ENCODE measurements around the gene C11orf16. TPM values are rescaled to one million over a fixed set of nuclear protein-coding genes. Genes with fewer than 3 reads are reported as not detected.

The C11orf16 gene
- total and polyA plus RNA-seq, 12 donors = 0.21 TPM; not detected in 11

DNA sequence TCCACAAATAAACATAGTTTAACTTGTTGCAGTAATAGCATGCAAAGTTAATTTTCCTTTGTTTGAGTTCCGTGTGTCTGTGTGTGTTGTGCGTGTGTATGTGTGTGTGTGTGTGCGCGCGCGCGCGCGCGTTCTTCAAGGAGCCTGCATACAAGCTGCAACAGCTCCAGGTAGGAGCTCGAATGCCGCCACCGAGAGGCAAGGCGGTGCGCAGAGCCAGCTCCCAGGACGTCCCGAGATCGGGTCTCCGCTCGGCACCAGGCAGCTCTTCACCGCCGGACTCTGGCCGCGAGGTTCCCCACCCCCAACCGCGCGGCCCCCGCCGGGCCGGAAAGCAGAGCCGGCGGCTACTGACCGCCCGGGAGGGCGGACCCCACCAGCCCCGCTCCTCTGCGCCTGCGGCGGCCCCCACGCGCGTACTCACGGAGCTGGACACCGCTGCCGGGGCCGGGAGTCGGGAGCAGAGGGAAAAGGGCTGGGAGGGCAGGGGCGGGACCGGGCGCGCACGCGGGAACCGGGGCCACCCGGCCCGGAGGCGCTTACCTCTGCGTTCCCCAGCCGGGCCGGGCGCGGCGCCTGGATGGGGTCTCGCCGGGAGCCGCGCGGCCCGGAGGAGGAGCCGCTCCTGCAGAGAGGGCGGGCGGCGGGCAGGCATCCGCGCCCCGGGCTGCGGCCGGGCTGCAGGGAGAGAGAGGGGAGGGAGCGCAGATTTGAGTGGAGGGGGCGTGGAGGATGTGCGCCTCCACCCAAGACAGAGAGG lies 62.2 kb downstream of the C11orf16 start:
- Histone ChIP-seq H3K4me3 (peak overlapping the region; percentile 59 to 96 (median 86)), H3K9me3 (no peaks in the 10 kb centered on the region), H3K27me3 (peaks cover 0 to 38% (median 0%) of the 10 kb centered on the region in 7 donors), H3K27ac (peak overlapping the region; percentile 63 to 93 (median 86)), H3K36me3 (no peaks in the 10 kb centered on the region), H3K4me1 (peaks cover 0 to 73% (median 32%) of the 10 kb centered on the region in 9 donors)
- intact Hi-C loops (cut with DNase I) = loop anchor here in 5 of 10 donors (5.0 kb wide), 4 partner anchors 33 to 92 kb away; partner anchors contain the start of genes AKIP1 (in 3 of the 5) and TMEM9B (in 1 of the 5)
- peak; percentile 80 to 90 (median 82) for ATAC-seq
- peak; percentile 59 for DNase-seq
- 0% methylated on average over 63 to 81 of the region's 81 CpGs for WGBS, 2 donors
- no peak for TF ChIP-seq CTCF (IDR thresholded peaks at IDR 0.05)

Other genes with a start within 250 kb of the C11orf16 start
- 10 to 100 TPM; 21.6 to 29.3 (median 25.5) TPM for gene AKIP1, start 21.8 kb downstream of the C11orf16 start, total RNA-seq
- 10 to 100 TPM; 11.1 to 23.3 TPM for gene AKIP1, start 21.8 kb downstream of the C11orf16 start, polyA plus RNA-seq
- gene ASCL3, start 10.1 kb upstream of the C11orf16 start, total RNA-seq = not detected
- gene ASCL3, start 10.1 kb upstream of the C11orf16 start, polyA plus RNA-seq = not detected
- 10 to 100 TPM; 35.5 to 52.8 (median 47.7) TPM for gene TMEM9B, start 31.5 kb upstream of the C11orf16 start, total RNA-seq
- 10 to 100 TPM; 23.8 to 56.7 TPM for gene TMEM9B, start 31.5 kb upstream of the C11orf16 start, polyA plus RNA-seq
- gene NRIP3, start 71.1 kb upstream of the C11orf16 start, total RNA-seq = 1 to 10 TPM in 6 of 10 donors, under 1 TPM in 4; 0.32 to 1.9 (median 1.1) TPM
- under 1 TPM in 1 of 2 donors, not detected in 1; 0.13 TPM for gene NRIP3, start 71.1 kb upstream of the C11orf16 start, polyA plus RNA-seq
- 1 to 10 TPM in 9 of 10 donors, under 1 TPM in 1; 0.98 to 4.1 (median 2.0) TPM for gene SCUBE2, start 158.7 kb upstream of the C11orf16 start, total RNA-seq
- under 1 TPM; 0.22 to 0.70 TPM for gene SCUBE2, start 158.7 kb upstream of the C11orf16 start, polyA plus RNA-seq

Data from heart right ventricle (tissue), 16 donors.